UCSD-AML1 (cell line): ENCODE measurements around the gene CDCA7.
A peak's percentile ranks its signal among the peaks of the same experiment; 100 is the strongest.
"Not testable (repeated sequence)": the region's sequence is repeated elsewhere in the genome, so short reads cannot be mapped to it uniquely, and the experiment has no call there.

Source experiments
- DNase-seq: peaks from one replicate; lab custom pipeline; 2025; ENCODE audit not compliant: unreplicated experiment; lab: John Stamatoyannopoulos, UW

The CDCA7 gene

GRCh38 chr2:173401716-173402326 lies 47.1 kb downstream of the CDCA7 start:
- DNase-seq = no peak

- peak; percentile 69 for DNase-seq
Observed at GRCh38 chr2:173402405-173402974, 47.8 kb downstream of the CDCA7 start.

GRCh38 chr2:173404841-173405750 lies 50.4 kb downstream of the CDCA7 start:
- no peak for DNase-seq

- DNase-seq = no peak
Observed at GRCh38 chr2:173407176-173407575, 52.5 kb downstream of the CDCA7 start.

GRCh38 chr2:173407646-173408045 lies 53.0 kb downstream of the CDCA7 start:
- DNase-seq = no peak

- no peak for DNase-seq
Observed at GRCh38 chr2:173410579-173410978, 55.9 kb downstream of the CDCA7 start.

GRCh38 chr2:173412628-173413027 lies 58.0 kb downstream of the CDCA7 start:
- DNase-seq = no peak

GRCh38 chr2:173414823-173415322 lies 60.2 kb downstream of the CDCA7 start:
- no peak for DNase-seq

GRCh38 chr2:173415431-173416381 lies 61.0 kb downstream of the CDCA7 start:
- DNase-seq = no peak

- DNase-seq = not testable (repeated sequence)
Observed at GRCh38 chr2:173416415-173417152, 61.9 kb downstream of the CDCA7 start.

GRCh38 chr2:173417341-173417740 lies 62.7 kb downstream of the CDCA7 start:
- DNase-seq = no peak

GRCh38 chr2:173417802-173418201 lies 63.1 kb downstream of the CDCA7 start:
- DNase-seq = no peak
